ENCODE measurements around the gene RBM18.

RBM18 gene

DNA sequence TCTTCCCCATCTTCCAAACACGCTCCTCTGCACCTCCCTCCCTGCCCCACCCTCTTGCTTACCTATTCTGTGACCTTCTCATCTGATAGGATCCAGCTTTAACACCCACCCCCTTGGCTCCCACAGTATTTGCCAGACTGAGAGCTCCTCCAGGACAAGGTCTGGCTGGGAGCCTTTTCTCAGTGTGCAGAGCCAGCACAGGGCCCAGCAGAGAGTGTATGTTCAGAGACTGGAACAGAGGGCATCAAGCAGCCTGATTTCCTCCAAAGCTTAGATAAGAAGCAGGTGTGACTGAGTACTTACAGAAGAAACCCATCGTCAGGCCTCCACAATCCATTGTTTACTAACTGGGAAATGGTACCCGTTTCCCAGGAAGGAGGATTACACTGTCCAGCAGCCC is 62.5 kb downstream of the RBM18 start:
- DNase-seq = no peak

DNA sequence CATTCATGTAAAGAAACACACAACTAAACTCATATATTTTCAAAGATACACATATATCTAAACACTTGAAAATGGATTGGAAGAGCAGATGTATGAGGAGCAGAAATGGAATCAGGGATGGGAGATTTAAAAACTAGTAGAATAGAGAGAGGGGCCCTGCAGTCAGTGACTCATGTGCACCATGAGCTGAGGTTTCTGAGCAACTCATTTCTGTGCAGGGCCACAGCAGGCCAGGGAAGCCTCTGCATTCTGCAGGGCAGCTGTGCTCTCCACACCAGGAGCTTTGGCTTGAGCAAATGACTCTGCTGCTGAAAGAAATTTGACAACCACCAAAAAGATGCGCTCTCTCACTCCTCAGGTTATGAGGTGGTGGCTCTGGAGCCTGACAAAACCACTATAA is 63.0 kb downstream of the RBM18 start:
- DNase-seq = no peak

DNA sequence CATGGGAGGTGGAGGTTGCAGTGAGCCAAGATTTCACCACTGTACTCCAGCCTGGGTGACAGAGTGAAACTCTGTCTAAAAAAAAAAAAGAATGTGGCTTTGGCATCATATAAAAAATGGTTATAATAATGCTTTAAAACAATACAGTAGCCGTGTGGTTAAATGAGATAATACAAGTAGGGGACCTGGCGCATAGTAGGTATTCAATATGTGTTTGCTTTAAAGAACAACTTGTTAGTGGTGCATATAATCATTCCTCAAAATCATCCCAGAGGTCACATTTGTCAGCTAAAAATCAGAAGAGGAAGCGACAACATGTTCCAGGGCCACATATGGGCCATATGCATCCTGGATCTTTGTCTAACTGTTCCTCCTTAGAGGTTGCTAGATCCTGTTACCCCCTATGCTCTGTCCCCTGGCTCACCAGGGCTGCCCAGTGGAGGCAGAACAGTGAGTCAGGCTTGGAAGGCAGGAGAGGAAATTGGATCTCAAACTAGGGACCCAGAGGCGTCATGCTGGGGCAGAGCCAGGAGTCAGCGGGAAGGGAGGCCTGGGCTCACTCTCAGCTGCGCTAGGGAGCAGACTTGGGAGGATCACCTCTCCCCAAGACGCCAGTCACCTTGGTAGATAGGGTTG is 63.6 kb downstream of the RBM18 start:
- no peak for DNase-seq

GRCh38 chr9:122197882-122198281 is 66.8 kb downstream of the RBM18 start:
- no peak for DNase-seq

GRCh38 chr9:122197426-122197825 is 67.2 kb downstream of the RBM18 start:
- DNase-seq = no peak

DNA sequence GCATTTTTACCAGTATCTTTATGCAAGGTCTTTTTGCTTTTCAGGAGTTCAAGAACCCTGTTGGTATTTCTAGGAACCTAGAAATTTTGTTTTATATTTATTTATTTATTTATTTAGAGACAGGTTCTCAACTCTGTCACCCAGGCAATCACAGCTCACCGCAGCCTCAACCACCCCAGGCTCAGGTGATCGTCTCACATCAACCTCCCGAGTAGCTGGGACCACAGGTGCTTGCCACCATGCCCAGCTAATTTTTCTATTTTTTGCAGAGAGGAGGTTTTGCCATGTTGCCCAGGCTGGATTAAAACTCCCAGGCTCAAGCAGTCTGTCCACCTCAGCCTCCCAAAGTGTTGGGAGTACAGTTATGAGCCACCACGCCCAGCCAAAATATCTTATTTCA is 68.8 kb downstream of the RBM18 start:
- no peak for DNase-seq

DNA sequence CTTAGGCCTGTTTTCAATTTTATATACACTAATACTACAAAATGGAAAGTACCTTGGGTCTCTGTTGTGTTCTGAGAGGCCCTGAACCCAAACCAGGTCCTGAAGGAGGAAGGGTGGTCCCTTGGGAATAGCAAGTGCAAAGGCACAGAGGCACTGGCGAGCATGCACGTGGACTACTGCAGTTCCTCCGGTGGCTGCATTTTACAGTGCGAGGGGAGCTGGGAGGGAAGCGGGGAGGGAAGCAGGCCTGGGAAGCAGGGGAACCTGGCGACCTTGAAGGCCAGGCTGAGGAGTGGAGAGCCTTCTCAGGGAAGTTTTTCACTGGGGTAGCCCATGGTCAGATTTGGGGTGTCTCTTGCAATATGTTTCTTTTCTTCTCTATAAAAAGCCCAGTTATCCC is 71.0 kb downstream of the RBM18 start:
- no peak for DNase-seq

GRCh38 chr9:122192914-122193525 is 71.6 kb downstream of the RBM18 start:
- DNase-seq = no peak

GRCh38 chr9:122192261-122192875 is 72.3 kb downstream of the RBM18 start:
- DNase-seq = no peak

DNA sequence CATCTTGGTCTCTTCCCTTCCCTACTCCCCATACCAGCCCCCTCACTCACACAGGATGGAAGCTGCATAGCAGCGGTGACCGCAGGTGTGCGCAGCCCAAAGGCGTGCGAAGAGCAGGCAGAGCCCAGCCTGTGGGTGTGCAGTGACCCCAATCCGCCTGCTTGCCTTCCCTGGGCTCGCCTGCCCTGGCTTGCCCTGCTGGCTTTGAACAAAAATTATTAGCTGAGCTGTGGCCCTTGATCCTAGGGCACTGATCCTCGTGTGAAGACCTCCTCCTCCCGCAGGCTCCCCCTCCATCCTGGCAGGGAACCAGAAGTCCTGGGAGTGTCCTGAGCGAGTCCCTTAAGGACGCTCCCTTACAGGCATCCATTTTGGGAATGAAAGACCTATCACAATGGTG is 73.1 kb downstream of the RBM18 start:
- no peak for DNase-seq

GRCh38 chr9:122190597-122191381 is 73.9 kb downstream of the RBM18 start:
- peak; percentile 33 for DNase-seq

GRCh38 chr9:122188369-122188768 is 76.3 kb downstream of the RBM18 start:
- DNase-seq = no peak

Measured in stimulated activated CD4-positive, alpha-beta T cell treated with anti-CD3 and anti-CD28 coated beads, Interleukin-1b, Interleukin-23, amount 100 ng/mL, for 48 hours (primary cell).